Adipocyte (in vitro differentiated cells): ENCODE results near the gene KCTD13.
"Not testable (repeated sequence)": the region's sequence is repeated elsewhere in the genome, so short reads cannot be mapped to it uniquely, and the experiment has no call there.

Experiments used
- DNase-seq: peaks from one replicate; pipeline ENCODE4 v3.0.0-alpha.2; 2015; ENCODE audit warnings: low read depth
- H3K27me3 ChIP-seq: replicated peaks from 2 replicates; pipeline ENCODE4 v1.7.0; 2013; ENCODE audit warnings: mild to moderate bottlenecking, low read length, moderate library complexity; ENCODE audit not compliant: control insufficient read depth, insufficient read depth
- H3K36me3 ChIP-seq: 2 replicates; pipeline ENCODE4 v1.7.0; 2013; ENCODE audit warnings: low read length, mild to moderate bottlenecking, moderate library complexity; ENCODE audit not compliant: control insufficient read depth, insufficient read depth, severe bottlenecking
- H3K4me1 ChIP-seq: 2 replicates; pipeline ENCODE4 v1.7.0; 2013; ENCODE audit warnings: mild to moderate bottlenecking, low read length, moderate library complexity; ENCODE audit not compliant: control insufficient read depth, insufficient read depth
- H3K4me3 ChIP-seq: 2 replicates; pipeline ENCODE4 v1.7.0; 2013; ENCODE audit warnings: mild to moderate bottlenecking, low read length, moderate library complexity
- H3K9ac ChIP-seq: 2 replicates; pipeline ENCODE4 v1.7.0; 2013; ENCODE audit warnings: mild to moderate bottlenecking, low read length, moderate library complexity
- H3K9me3 ChIP-seq: 2 replicates; pipeline ENCODE4 v1.7.0; 2013; ENCODE audit warnings: mild to moderate bottlenecking, low read length, moderate library complexity; ENCODE audit not compliant: control insufficient read depth

Gene KCTD13

GRCh38 chr16:29873319-29873718, 52.7 kb downstream of the KCTD13 start:
- Histone ChIP-seq H3K4me3 (no peak overlapping the region), H3K9ac (no peak overlapping the region), H3K9me3 (peaks cover 4% of the 10 kb centered on the region), H3K4me1 (no peaks in the 10 kb centered on the region), H3K27me3 (peaks cover 29% of the 10 kb centered on the region), H3K36me3 (no peaks in the 10 kb centered on the region)
- DNase-seq: no peak

- H3K27me3 ChIP-seq: peaks cover 20% of the 10 kb centered on the region
- no peak for DNase-seq
- no peaks in the 10 kb centered on the region for H3K36me3 ChIP-seq
- H3K9ac ChIP-seq: no peak overlapping the region
- no peaks in the 10 kb centered on the region for H3K4me1 ChIP-seq
- H3K9me3 ChIP-seq: no peaks in the 10 kb centered on the region
- no peak overlapping the region for H3K4me3 ChIP-seq
These were observed 54.0 kb downstream of the KCTD13 start for GRCh38 chr16:29871822-29872546.

- H3K4me1 ChIP-seq, H3K27me3 ChIP-seq, H3K4me3 ChIP-seq, H3K9ac ChIP-seq, H3K36me3 ChIP-seq, DNase-seq, H3K9me3 ChIP-seq: not testable (repeated sequence)
These were observed 57.0 kb downstream of the KCTD13 start for GRCh38 chr16:29869067-29869466.

- no peak overlapping the region for H3K4me3 ChIP-seq
- H3K4me1 ChIP-seq: no peaks in the 10 kb centered on the region
- no peaks in the 10 kb centered on the region for H3K36me3 ChIP-seq
- no peak overlapping the region for H3K9ac ChIP-seq
- no peak for DNase-seq
- no peaks in the 10 kb centered on the region for H3K9me3 ChIP-seq
- peaks cover 6% of the 10 kb centered on the region for H3K27me3 ChIP-seq
These were observed 57.5 kb downstream of the KCTD13 start for GRCh38 chr16:29868396-29869009.

GRCh38 chr16:29864205-29864604, 61.8 kb downstream of the KCTD13 start:
- Histone ChIP-seq H3K9ac (no peak overlapping the region), H3K4me1 (peaks cover 14% of the 10 kb centered on the region)
- no peak for DNase-seq

GRCh38 chr16:29863669-29863984, 62.4 kb downstream of the KCTD13 start:
- Histone ChIP-seq H3K9me3 (no peaks in the 10 kb centered on the region), H3K36me3 (peaks cover 21% of the 10 kb centered on the region), H3K4me3 (peak overlapping the region; percentile 62), H3K27me3 (peaks cover 6% of the 10 kb centered on the region), H3K9ac (no peak overlapping the region), H3K4me1 (peaks cover 14% of the 10 kb centered on the region)
- no peak for DNase-seq

More at GRCh38 chr16:29864205-29864604, 61.8 kb downstream of the KCTD13 start:
- H3K27me3 ChIP-seq: peaks cover 6% of the 10 kb centered on the region
- H3K9me3 ChIP-seq: no peaks in the 10 kb centered on the region
- peaks cover 16% of the 10 kb centered on the region for H3K36me3 ChIP-seq
- no peak overlapping the region for H3K4me3 ChIP-seq

- peak within 1 kb of the TSS; percentile 99 for H3K4me3 ChIP-seq
- H3K36me3 ChIP-seq: peaks cover 25% of the 10 kb centered on the region
- H3K9me3 ChIP-seq: no peaks in the 10 kb centered on the region
- H3K9ac ChIP-seq: peak within 1 kb of the TSS; percentile 98
- H3K27me3 ChIP-seq: peaks cover 6% of the 10 kb centered on the region
- peak; percentile 98 for DNase-seq
- peaks cover 20% of the 10 kb centered on the region for H3K4me1 ChIP-seq
These were observed 63.0 kb downstream of the KCTD13 start, which contains the start of gene CDIPT for GRCh38 chr16:29862884-29863668. CDIPT (minus strand) TSS chr16:29863226; CDS start chr16:29862857, 369 bp downstream.

GRCh38 chr16:29862383-29862883, 63.6 kb downstream of the KCTD13 start:
- DNase-seq: peak; percentile 52
- H3K9me3 ChIP-seq: no peaks in the 10 kb centered on the region
- H3K9ac ChIP-seq: peak overlapping the region; percentile 98
- H3K4me3 ChIP-seq: peak overlapping the region; percentile 99
- peaks cover 2% of the 10 kb centered on the region for H3K27me3 ChIP-seq
- peaks cover 25% of the 10 kb centered on the region for H3K36me3 ChIP-seq
- peaks cover 26% of the 10 kb centered on the region for H3K4me1 ChIP-seq

- Histone ChIP-seq H3K27me3 (peaks cover under 1% of the 10 kb centered on the region), H3K4me3 (no peak overlapping the region), H3K9me3 (no peaks in the 10 kb centered on the region), H3K9ac (no peak overlapping the region), H3K4me1 (peaks cover 39% of the 10 kb centered on the region), H3K36me3 (peaks cover 25% of the 10 kb centered on the region)
- no peak for DNase-seq
These were observed 65.8 kb downstream of the KCTD13 start for GRCh38 chr16:29860218-29860617.

GRCh38 chr16:29858974-29859373, 67.1 kb downstream of the KCTD13 start:
- no peaks in the 10 kb centered on the region for H3K9me3 ChIP-seq

More at GRCh38 chr16:29858974-29859373, 67.1 kb downstream of the KCTD13 start:
- peaks cover 39% of the 10 kb centered on the region for H3K4me1 ChIP-seq
- no peak overlapping the region for H3K9ac ChIP-seq
- no peak overlapping the region for H3K4me3 ChIP-seq
- no peaks in the 10 kb centered on the region for H3K27me3 ChIP-seq
- peaks cover 25% of the 10 kb centered on the region for H3K36me3 ChIP-seq
- DNase-seq: no peak
